GM18951 (cell line): ENCODE measurements around the gene PCDHGB1.
"Not testable (repeated sequence)": the region's sequence is repeated elsewhere in the genome, so short reads cannot be mapped to it uniquely, and the experiment has no call there.

Experiments used
- POLR2A ChIP-seq: IDR thresholded peaks from 4 replicates; pipeline ENCODE4 v1.6.1; 2011; ENCODE audit warnings: mild to moderate bottlenecking; ENCODE audit not compliant: insufficient read length, insufficient read depth; ENCODE audit errors: extremely low read depth
- in situ Hi-C: fragments of 300-500 bp; cut with MboI; formaldehyde crosslinking; loops from one replicate; pipeline ENCODE4 v1.12.0; 2022; ENCODE audit warnings: low sequenced_read_pairs, mixed read lengths, inconsistent platforms; ENCODE audit not compliant: unreplicated experiment

The PCDHGB1 gene

DNA sequence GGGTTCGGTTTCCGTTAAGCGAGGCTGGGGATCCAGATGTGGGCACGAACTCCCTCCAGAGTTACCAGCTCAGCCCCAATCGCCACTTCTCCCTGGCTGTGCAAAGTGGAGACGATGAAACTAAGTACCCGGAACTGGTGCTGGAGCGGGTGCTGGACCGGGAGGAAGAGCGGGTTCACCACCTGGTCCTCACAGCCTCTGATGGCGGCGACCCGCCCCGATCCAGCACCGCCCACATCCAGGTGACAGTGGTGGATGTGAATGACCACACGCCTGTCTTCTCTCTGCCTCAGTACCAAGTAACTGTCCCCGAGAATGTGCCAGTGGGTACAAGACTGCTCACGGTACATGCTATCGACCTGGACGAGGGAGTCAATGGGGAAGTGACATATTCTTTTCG lies 33.4 kb downstream of the PCDHGB1 start:
- in situ Hi-C loops: no loop called here
- no peak for TF ChIP-seq POLR2A

GRCh38 chr5:141384471-141385267 lies 34.8 kb downstream of the PCDHGB1 start:
- in situ Hi-C loops: no loop called here
- TF ChIP-seq POLR2A: no peak

DNA sequence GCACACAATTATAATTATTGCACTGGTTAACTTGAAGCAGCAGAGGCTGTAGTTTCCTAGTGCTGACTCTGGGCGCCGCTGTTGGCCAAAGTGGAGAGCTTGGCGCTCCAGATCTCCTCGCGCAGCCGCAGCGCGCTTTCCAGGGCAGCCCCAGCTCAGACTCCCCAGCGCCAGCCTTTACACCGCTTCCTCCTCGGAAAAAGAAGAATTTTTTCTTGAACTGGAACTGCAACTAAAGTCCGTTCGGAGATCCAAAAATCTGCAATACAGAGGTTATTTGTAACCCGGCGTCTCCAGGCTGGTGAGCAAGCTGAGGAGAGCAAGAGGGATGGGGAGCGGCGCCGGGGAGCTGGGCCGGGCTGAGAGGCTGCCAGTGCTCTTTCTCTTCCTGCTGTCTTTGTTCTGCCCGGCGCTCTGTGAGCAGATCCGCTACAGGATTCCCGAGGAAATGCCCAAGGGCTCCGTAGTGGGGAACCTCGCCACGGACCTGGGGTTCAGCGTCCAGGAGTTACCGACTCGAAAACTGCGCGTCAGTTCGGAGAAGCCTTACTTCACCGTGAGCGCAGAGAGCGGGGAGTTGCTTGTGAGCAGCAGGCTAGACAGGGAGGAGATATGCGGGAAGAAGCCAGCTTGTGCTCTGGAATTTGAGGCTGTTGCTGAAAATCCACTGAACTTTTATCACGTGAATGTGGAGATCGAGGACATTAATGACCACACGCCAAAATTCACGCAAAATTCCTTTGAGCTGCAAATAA lies 37.8 kb downstream of the PCDHGB1 start, which contains the start of gene PCDHGB4:
PCDHGB4 (plus strand) TSS at position 142 of the 755 bp plus-strand sequence; CDS start at position 329, 187 bp downstream.
- in situ Hi-C loops: not testable (repeated sequence)

DNA sequence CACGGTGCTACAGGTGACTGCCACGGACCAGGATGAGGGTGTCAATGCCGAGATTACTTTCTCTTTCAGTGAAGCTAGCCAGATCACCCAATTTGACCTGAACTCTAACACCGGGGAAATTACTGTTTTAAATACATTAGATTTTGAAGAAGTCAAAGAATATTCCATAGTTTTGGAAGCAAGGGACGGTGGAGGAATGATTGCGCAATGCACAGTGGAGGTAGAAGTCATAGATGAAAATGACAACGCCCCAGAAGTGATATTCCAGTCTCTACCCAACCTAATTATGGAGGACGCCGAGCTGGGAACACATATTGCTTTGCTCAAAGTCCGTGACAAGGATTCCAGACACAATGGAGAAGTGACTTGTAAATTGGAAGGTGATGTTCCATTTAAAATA lies 38.8 kb downstream of the PCDHGB1 start:
- TF ChIP-seq POLR2A: no peak
- in situ Hi-C loops: no loop called here

- TF ChIP-seq POLR2A: no peak
- in situ Hi-C loops: no loop called here
These were observed 39.5 kb downstream of the PCDHGB1 start for GRCh38 chr5:141389153-141390042.

- TF ChIP-seq POLR2A: no peak
- in situ Hi-C loops: no loop called here
These were observed 42.7 kb downstream of the PCDHGB1 start, which contains the start of gene PCDHGA8 for GRCh38 chr5:141392429-141393198. Gene PCDHGA8 (plus strand): TSS chr5:141392633. CDS start chr5:141392814, 181 bp downstream.

DNA sequence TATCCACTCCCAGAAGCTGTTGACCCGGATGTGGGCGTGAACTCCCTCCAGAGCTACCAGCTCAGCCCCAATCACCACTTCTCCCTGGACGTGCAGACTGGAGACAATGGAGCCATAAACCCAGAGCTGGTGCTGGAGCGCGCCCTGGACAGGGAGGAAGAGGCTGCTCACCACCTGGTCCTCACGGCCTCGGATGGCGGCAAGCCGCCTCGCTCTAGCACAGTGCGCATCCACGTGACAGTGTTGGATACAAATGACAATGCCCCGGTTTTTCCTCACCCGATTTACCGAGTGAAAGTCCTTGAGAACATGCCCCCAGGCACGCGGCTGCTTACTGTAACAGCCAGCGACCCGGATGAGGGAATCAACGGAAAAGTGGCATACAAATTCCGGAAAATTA lies 43.4 kb downstream of the PCDHGB1 start:
- in situ Hi-C loops: no loop called here

GRCh38 chr5:141394401-141395187 lies 44.7 kb downstream of the PCDHGB1 start:
- in situ Hi-C loops: not testable (repeated sequence)

More for the DNA sequence above, 43.4 kb downstream of the PCDHGB1 start:
- no peak for TF ChIP-seq POLR2A

DNA sequence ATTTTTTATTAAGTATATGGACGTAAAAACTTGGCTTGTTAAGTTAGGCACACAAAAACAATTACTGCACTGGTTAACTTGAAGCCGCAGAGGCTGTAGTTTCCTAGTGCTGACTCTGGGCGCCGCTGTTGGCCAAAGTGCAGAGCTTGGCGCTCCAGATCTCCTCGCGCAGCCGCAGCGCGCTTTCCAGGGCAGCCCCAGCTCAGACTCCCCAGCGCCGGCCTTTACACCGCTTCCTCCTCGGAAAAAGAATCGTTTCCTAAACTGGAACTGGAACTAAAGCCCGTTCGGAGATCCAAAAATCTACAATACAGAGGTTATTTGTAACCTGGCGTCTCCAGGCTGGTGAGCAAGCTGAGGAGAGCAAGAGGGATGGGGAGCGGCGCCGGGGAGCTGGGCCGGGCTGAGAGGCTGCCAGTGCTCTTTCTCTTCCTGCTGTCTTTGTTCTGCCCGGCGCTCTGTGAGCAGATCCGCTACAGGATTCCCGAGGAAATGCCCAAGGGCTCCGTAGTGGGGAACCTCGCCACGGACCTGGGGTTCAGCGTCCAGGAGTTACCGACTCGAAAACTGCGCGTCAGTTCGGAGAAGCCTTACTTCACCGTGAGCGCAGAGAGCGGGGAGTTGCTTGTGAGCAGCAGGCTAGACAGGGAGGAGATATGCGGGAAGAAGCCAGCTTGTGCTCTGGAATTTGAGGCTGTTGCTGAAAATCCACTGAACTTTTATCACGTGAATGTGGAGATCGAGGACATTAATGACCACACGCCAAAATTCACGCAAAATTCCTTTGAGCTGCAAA lies 48.1 kb downstream of the PCDHGB1 start, which contains the start of gene PCDHGB5:
PCDHGB5 (plus strand) TSS at position 192 of the 796 bp plus-strand sequence; CDS start at position 373, 181 bp downstream.
- in situ Hi-C loops: not testable (repeated sequence)

DNA sequence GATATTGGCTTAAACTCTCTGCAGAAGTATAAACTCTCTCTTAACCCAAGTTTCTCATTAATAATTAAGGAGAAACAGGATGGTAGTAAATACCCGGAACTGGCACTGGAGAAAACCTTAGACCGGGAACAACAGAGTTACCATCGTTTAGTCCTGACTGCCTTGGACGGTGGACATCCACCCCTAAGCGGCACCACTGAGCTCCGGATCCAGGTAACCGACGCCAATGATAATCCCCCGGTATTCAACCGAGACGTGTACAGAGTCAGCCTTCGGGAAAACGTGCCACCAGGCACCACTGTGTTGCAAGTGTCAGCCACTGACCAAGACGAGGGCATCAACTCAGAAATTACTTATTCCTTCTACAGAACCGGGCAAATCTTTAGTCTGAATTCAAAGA lies 48.7 kb downstream of the PCDHGB1 start:
- in situ Hi-C loops: no loop called here
- TF ChIP-seq POLR2A: no peak
